Aorta (tissue), 5 donors: ENCODE results near the gene PALB2. TPM values are rescaled to one million over a fixed set of nuclear protein-coding genes. Genes with fewer than 3 reads are reported as not detected.

ENCODE experiments used
- ATAC-seq: fragments of 200-7000 bp; cut with Tn5 transposase; one replicate; pipeline ENCODE4 v1.9.1; 2022; ENCODE audit warnings: moderate library complexity; ENCODE audit not compliant: low FRiP score
- DNase-seq, 2 donors: peaks; one replicate each; pipeline ENCODE4 v3.0.0-alpha.2; 2020
- H3K27ac ChIP-seq, 2 donors: one replicate each; pipeline ENCODE4 v1.5.1; 2013; ENCODE audit warnings: low read length in 2 of 2, mild to moderate bottlenecking in 2 of 2, moderate library complexity in 2 of 2, control low read depth in 1 of 2, inconsistent platforms in 1 of 2, low read depth in 1 of 2
- H3K27me3 ChIP-seq, 2 donors: one replicate each; pipeline ENCODE4 v1.6.1; 2013; ENCODE audit warnings: control low read depth in 1 of 2, low read length in 1 of 2, mild to moderate bottlenecking in 1 of 2, moderate library complexity in 1 of 2; ENCODE audit not compliant: insufficient read depth in 2 of 2, control insufficient read depth in 1 of 2
- H3K36me3 ChIP-seq, 2 donors: one replicate each; pipeline ENCODE4 v1.6.1; 2013; ENCODE audit warnings: control low read depth in 1 of 2, low read length in 1 of 2, mild to moderate bottlenecking in 1 of 2; ENCODE audit not compliant: insufficient read depth in 2 of 2, control insufficient read depth in 1 of 2
- H3K4me1 ChIP-seq, 2 donors: one replicate each; pipeline ENCODE4 v1.6.1; 2013; ENCODE audit warnings: low read length in 2 of 2, control low read depth in 1 of 2, mild to moderate bottlenecking in 1 of 2, moderate library complexity in 1 of 2; ENCODE audit not compliant: insufficient read depth in 2 of 2, control insufficient read depth in 1 of 2
- H3K4me3 ChIP-seq, 2 donors: one replicate each; pipeline ENCODE4 v1.5.1; 2013; ENCODE audit warnings: low read length in 2 of 2, control low read depth in 1 of 2, mild to moderate bottlenecking in 1 of 2
- H3K9me3 ChIP-seq: one replicate; pipeline ENCODE4 v1.6.1; 2013; ENCODE audit warnings: mild to moderate bottlenecking, low read length; ENCODE audit not compliant: control insufficient read depth
- WGBS, 2 donors: extraction: QIAGEN DNeasy Blood & Tissue Kit; methylation state at CpG; one replicate each; pipeline ENCODE4 v1.1.7; 2013; 5-methylcytosine and 5-hydroxymethylcytosine counted together
- intact Hi-C, 2 donors: fragments of 100-400 bp; cut with DNase I; formaldehyde crosslinking; loops; one replicate each; pipeline versions ENCODE4 v1.14.2 to v1.15.0; 2022
- polyA plus RNA-seq, 2 donors: library from polyadenylated mRNA; stranded (reverse); fragments of 200-250 nt; gene quantifications; one replicate each; pipeline ENCODE4 v1.2.3, GENCODE V29; 2013
- total RNA-seq, 2 donors: library from RNA; stranded (reverse); fragmentation: NEBNext Ultra II Directional; extraction: Animal tissue kit (Norgen Biotek cat#: 25700); gene quantifications; one replicate each; pipeline ENCODE4 v1.2.1, GENCODE V29; 2021
- donor health status: healthy with polysubstance abuse.
- donor health status: Bipolar disorder and iron deficiency.
- donor health status: DM: no; HTN: no; CAD: no.
- donor health status: DM: no; HTN: no; CAD: no.
- donor health status: DM: yes; HTN: yes; CAD: no.

PALB2 gene
- total and polyA plus RNA-seq, 4 donors: 3.5 to 10.9 (median 8.6) TPM

- Histone ChIP-seq H3K9me3 (no peaks in the 10 kb centered on the region), H3K27me3 (no peaks in the 10 kb centered on the region), H3K36me3 (peaks cover under 1 to 4% of the 10 kb centered on the region in 2 donors), H3K4me1 (peaks cover 0 to 2% of the 10 kb centered on the region in 2 donors), H3K27ac (no peak overlapping the region), H3K4me3 (no peak overlapping the region)
- intact Hi-C loops: no loop called here
- DNase-seq (no peak), ATAC-seq (no peak)
- 83 to 84% methylated on average over 3 of the region's 3 CpGs for WGBS, 2 donors
Observed at GRCh38 chr16:23554536-23554935, 86.6 kb downstream of the PALB2 start.

Other genes with a start within 250 kb of the PALB2 start
- gene COG7, start 188.1 kb downstream of the PALB2 start, total RNA-seq: 10 to 100 TPM; 15.6 to 30.0 TPM
- 10 to 100 TPM; 12.5 to 50.2 TPM for gene COG7, start 188.1 kb downstream of the PALB2 start, polyA plus RNA-seq
- 10 to 100 TPM; 48.2 to 84.9 TPM for gene GGA2, start 130.8 kb downstream of the PALB2 start, total RNA-seq
- gene GGA2, start 130.8 kb downstream of the PALB2 start, polyA plus RNA-seq: 10 to 100 TPM; 12.0 to 18.0 TPM
- gene EARS2, start 84.0 kb downstream of the PALB2 start, total RNA-seq: 10 to 100 TPM; 10.8 to 14.9 TPM
- 1 to 10 TPM; 4.8 to 6.3 TPM for gene EARS2, start 84.0 kb downstream of the PALB2 start, polyA plus RNA-seq
- gene UBFD1, start 83.6 kb downstream of the PALB2 start, total RNA-seq: 10 to 100 TPM; 43.8 to 55.4 TPM
- 10 to 100 TPM; 12.3 to 12.8 TPM for gene UBFD1, start 83.6 kb downstream of the PALB2 start, polyA plus RNA-seq
- 10 to 100 TPM; 46.1 to 48.7 TPM for gene NDUFAB1, start 45.0 kb downstream of the PALB2 start, total RNA-seq
- gene NDUFAB1, start 45.0 kb downstream of the PALB2 start, polyA plus RNA-seq: 100 to 1,000 TPM; 134 to 180 TPM
- 10 to 100 TPM; 40.1 to 44.7 TPM for gene DCTN5, start 156 bp upstream of the PALB2 start, total RNA-seq
- 10 to 100 TPM in 1 of 2 donors, 1 to 10 TPM in 1; 9.0 to 18.1 TPM for gene DCTN5, start 156 bp upstream of the PALB2 start, polyA plus RNA-seq
- 1 to 10 TPM; 1.6 to 4.7 TPM for gene PLK1, start 37.6 kb upstream of the PALB2 start, total RNA-seq
- 1 to 10 TPM in 1 of 2 donors, under 1 TPM in 1; 0.88 to 3.3 TPM for gene PLK1, start 37.6 kb upstream of the PALB2 start, polyA plus RNA-seq
- not detected for gene ERN2, start 71.9 kb upstream of the PALB2 start, total RNA-seq
- under 1 TPM; 0.10 to 0.50 TPM for gene ERN2, start 71.9 kb upstream of the PALB2 start, polyA plus RNA-seq
- under 1 TPM in 1 of 2 donors, not detected in 1; 0.13 TPM for gene CHP2, start 113.7 kb upstream of the PALB2 start, total RNA-seq
- 10 to 100 TPM in 1 of 2 donors, under 1 TPM in 1; 0.23 to 55.2 TPM for gene CHP2, start 113.7 kb upstream of the PALB2 start, polyA plus RNA-seq
- 10 to 100 TPM in 1 of 2 donors, 1 to 10 TPM in 1; 6.3 to 16.7 TPM for gene PRKCB, start 194.7 kb upstream of the PALB2 start, total RNA-seq
- 1 to 10 TPM in 1 of 2 donors, under 1 TPM in 1; 0.28 to 4.5 TPM for gene PRKCB, start 194.7 kb upstream of the PALB2 start, polyA plus RNA-seq